A549 (cell line): ENCODE results near the gene GGA2.

ENCODE experiments used
- CEBPB ChIP-seq, 2 experiments: fragments of >200 bp in 1 of 2; sonication (Bioruptor Twin) in 1 of 2; formaldehyde crosslinking in 1 of 2; IDR thresholded peaks; 2 replicates each; pipeline ENCODE4 v1.6.1; 2012 to 2016
- EP300 ChIP-seq, 2 experiments: fragments of >200 bp; sonication (Bioruptor Twin); formaldehyde crosslinking; IDR thresholded peaks; 2 replicates in 1 of 2; 3 replicates in 1 of 2; pipeline ENCODE4 v1.6.1; 2016 to 2017
- FOSL2 ChIP-seq, 2 experiments: fragments of 450-650 bp in 1 of 2; fragments of >200 bp in 1 of 2; sonication (Bioruptor Twin) in 1 of 2; formaldehyde crosslinking; IDR thresholded peaks; 2 replicates each; pipeline versions ENCODE4 v1.5.0 to v1.6.1; 2016 to 2020; ENCODE audit warnings: mild to moderate bottlenecking in 1 of 2, moderate library complexity in 1 of 2
- JUN ChIP-seq, 2 experiments: fragments of >200 bp; sonication (Bioruptor Twin); formaldehyde crosslinking; IDR thresholded peaks; 2 replicates in 1 of 2; 3 replicates in 1 of 2; pipeline ENCODE4 v1.6.1; 2016 to 2017
- NR3C1 ChIP-seq: fragments of >200 bp; sonication (Bioruptor Twin); formaldehyde crosslinking; IDR thresholded peaks from 3 replicates; pipeline ENCODE4 v1.6.1; 2017
- POLR2A ChIP-seq: IDR thresholded peaks from 2 replicates; pipeline ENCODE4 v1.6.1; 2012; ENCODE audit warnings: mild to moderate bottlenecking, low read length
- RAD21 ChIP-seq, 2 experiments: fragments of >200 bp in 1 of 2; sonication (Bioruptor Twin) in 1 of 2; formaldehyde crosslinking in 1 of 2; IDR thresholded peaks in 1 of 2; conservative IDR thresholded peaks in 1 of 2; 2 replicates in 1 of 2; 3 replicates in 1 of 2; pipeline ENCODE4 v1.6.1; 2012 to 2018; ENCODE audit warnings: inconsistent platforms in 1 of 2
- REST ChIP-seq: fragments of 200-600 bp; sonication (generic); IDR thresholded peaks from 2 replicates; pipeline ENCODE4 v1.6.1; 2016; ENCODE audit warnings: antibody characterized with exemption, mild to moderate bottlenecking, moderate library complexity
- RFX5 ChIP-seq: fragments of 450-650 bp; IDR thresholded peaks from 2 replicates; pipeline ENCODE4 v1.7.1; 2014; ENCODE audit warnings: antibody characterized with exemption, mild to moderate bottlenecking, moderate library complexity
- SREBF2 ChIP-seq: fragments of 450-650 bp; IDR thresholded peaks from 2 replicates; pipeline ENCODE4 v1.6.1; 2014; ENCODE audit warnings: mild to moderate bottlenecking, moderate library complexity
- USF2 ChIP-seq: fragments of 450-650 bp; IDR thresholded peaks from 2 replicates; pipeline ENCODE4 v1.6.1; 2014; ENCODE audit warnings: antibody characterized with exemption
- TF ChIP-seq, protein P1 (sequence below): fragments of >200 bp; sonication (Bioruptor Twin); formaldehyde crosslinking; IDR thresholded peaks from 3 replicates; pipeline ENCODE4 v1.5.1; 2016
- TF ChIP-seq, protein P2 (sequence below): IDR thresholded peaks from 2 replicates; pipeline ENCODE4 v1.6.1; 2012

DNA sequence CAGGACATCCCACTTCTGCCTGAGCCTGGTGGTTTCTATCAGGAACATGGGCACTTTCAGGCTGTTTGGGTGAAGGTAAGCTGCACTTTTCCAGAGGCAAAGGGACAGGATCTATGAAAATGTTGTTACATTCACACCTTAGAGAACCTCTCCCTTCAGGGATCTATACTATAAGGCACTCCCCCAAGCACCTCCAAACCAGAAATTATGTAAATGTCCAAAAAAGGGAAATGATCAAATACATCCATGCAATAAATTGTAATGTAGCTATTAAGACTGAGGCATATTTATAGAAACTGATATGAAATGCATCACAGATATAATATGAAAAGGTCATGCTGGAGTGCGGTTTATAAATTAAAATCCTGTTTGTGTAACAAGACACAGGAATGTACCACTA is 34.0 kb downstream of the GGA2 start:
- TF ChIP-seq RAD21 (conservative IDR thresholded peaks at IDR 0.05 in 1 of 2, IDR thresholded peaks at IDR 0.05 in 1 of 2) (no peak), REST (no peak), JUN (IDR thresholded peaks at IDR 0.05) (no peak), EP300 (IDR thresholded peaks at IDR 0.05) (no peak), POLR2A (no peak), SREBF2 (no peak), FOSL2 (IDR thresholded peaks at IDR 0.05) (no peak), FOSL2 (CRISPR knock-in tag; IDR thresholded peaks at IDR 0.05) (no peak), CEBPB (IDR thresholded peaks at IDR 0.05) (no peak), RFX5 (no peak), NR3C1 (no peak), USF2 (no peak)
- TF ChIP-seq, protein P1, sequence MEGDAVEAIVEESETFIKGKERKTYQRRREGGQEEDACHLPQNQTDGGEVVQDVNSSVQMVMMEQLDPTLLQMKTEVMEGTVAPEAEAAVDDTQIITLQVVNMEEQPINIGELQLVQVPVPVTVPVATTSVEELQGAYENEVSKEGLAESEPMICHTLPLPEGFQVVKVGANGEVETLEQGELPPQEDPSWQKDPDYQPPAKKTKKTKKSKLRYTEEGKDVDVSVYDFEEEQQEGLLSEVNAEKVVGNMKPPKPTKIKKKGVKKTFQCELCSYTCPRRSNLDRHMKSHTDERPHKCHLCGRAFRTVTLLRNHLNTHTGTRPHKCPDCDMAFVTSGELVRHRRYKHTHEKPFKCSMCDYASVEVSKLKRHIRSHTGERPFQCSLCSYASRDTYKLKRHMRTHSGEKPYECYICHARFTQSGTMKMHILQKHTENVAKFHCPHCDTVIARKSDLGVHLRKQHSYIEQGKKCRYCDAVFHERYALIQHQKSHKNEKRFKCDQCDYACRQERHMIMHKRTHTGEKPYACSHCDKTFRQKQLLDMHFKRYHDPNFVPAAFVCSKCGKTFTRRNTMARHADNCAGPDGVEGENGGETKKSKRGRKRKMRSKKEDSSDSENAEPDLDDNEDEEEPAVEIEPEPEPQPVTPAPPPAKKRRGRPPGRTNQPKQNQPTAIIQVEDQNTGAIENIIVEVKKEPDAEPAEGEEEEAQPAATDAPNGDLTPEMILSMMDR: no peak
- TF ChIP-seq, protein P2, sequence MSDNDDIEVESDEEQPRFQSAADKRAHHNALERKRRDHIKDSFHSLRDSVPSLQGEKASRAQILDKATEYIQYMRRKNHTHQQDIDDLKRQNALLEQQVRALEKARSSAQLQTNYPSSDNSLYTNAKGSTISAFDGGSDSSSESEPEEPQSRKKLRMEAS: no peak
